SHP77 (cell line): ENCODE measurements around the gene ZNF653.
A peak's percentile ranks its signal among the peaks of the same experiment; 100 is the strongest.
"Not testable (repeated sequence)": the region's sequence is repeated elsewhere in the genome, so short reads cannot be mapped to it uniquely, and the experiment has no call there.

Experiments used
- DNase-seq, 2 experiments: peaks; one replicate each; lab custom pipeline; 2025; lab: John Stamatoyannopoulos, UW

ZNF653 gene

GRCh38 chr19:11456659-11457058, 49.0 kb downstream of the ZNF653 start:
- DNase-seq = no peak

GRCh38 chr19:11455233-11455554, 50.4 kb downstream of the ZNF653 start:
- not testable (repeated sequence) for DNase-seq

GRCh38 chr19:11453468-11454341, 51.9 kb downstream of the ZNF653 start:
- no peak for DNase-seq

GRCh38 chr19:11452620-11453310, 52.9 kb downstream of the ZNF653 start:
- DNase-seq = no peak

- DNase-seq = no peak
These were observed 53.6 kb downstream of the ZNF653 start for GRCh38 chr19:11451871-11452619.

GRCh38 chr19:11451327-11451870, 54.2 kb downstream of the ZNF653 start:
- DNase-seq = no peak

- DNase-seq = no peak
These were observed 54.9 kb downstream of the ZNF653 start for GRCh38 chr19:11450570-11451326.

- no peak for DNase-seq
These were observed 56.6 kb downstream of the ZNF653 start for GRCh38 chr19:11448923-11449554.

- DNase-seq = no peak
These were observed 57.2 kb downstream of the ZNF653 start for GRCh38 chr19:11448410-11448809.

GRCh38 chr19:11447347-11448262, 58.0 kb downstream of the ZNF653 start:
- no peak for DNase-seq

GRCh38 chr19:11446652-11447301, 58.9 kb downstream of the ZNF653 start:
- peak in 1 of 2 experiments; percentile 33 for DNase-seq

GRCh38 chr19:11446271-11446651, 59.4 kb downstream of the ZNF653 start:
- no peak for DNase-seq

GRCh38 chr19:11445141-11445540, 60.5 kb downstream of the ZNF653 start:
- no peak for DNase-seq

- DNase-seq = no peak
These were observed 61.6 kb downstream of the ZNF653 start for GRCh38 chr19:11444059-11444458.

- DNase-seq = no peak
These were observed 67.7 kb downstream of the ZNF653 start for GRCh38 chr19:11437955-11438354.

GRCh38 chr19:11435833-11436313, 69.8 kb downstream of the ZNF653 start:
- DNase-seq = no peak

- peak; percentile 99 to 100 for DNase-seq
These were observed 70.4 kb downstream of the ZNF653 start, which contains the start of the genes ODAD3 and PRKCSH for GRCh38 chr19:11435057-11435832. ODAD3 (minus strand) TSS chr19:11435121; CDS start chr19:11435016, 105 bp downstream. PRKCSH (plus strand) TSS chr19:11435635; CDS start chr19:11436118, 483 bp downstream.

- no peak for DNase-seq
These were observed 71.0 kb downstream of the ZNF653 start for GRCh38 chr19:11434703-11435056.
